HCT116 (cell line): Measurements from ENCODE around the gene POFUT1. TPM values are rescaled to one million over a fixed set of nuclear protein-coding genes. Genes with fewer than 3 reads are reported as not detected.

Experiments used
- ATAC-seq: fragments of 200-7000 bp; cut with Tn5 transposase; 2 replicates; pipeline ENCODE4 v1.9.1; 2020; ENCODE audit warnings: mild to moderate bottlenecking, moderate library complexity
- BruUV-seq: library from RNA; stranded (reverse); fragments of 400-500 nt; replicated peaks from 2 replicates; lab custom pipeline; 2021; lab: Mats Ljungman, UMichigan
- CTCF ChIA-PET: fragments of 300-600 bp; sonication (Branson Sonifier 250); formaldehyde crosslinking; loops from one replicate; lab custom pipeline; 2021; ENCODE audit warnings: antibody characterized with exemption; lab: Charles Lee
- POLR2A ChIA-PET: fragments of 300-600, 350-600 bp; sonication (Branson Sonifier 250); formaldehyde crosslinking; loops from one replicate; lab custom pipeline; 2021; ENCODE audit warnings: antibody characterized with exemption; lab: Charles Lee
- RAD21 ChIA-PET, 2 experiments: fragments of 300-600 bp; sonication (Branson Sonifier 250); formaldehyde crosslinking; loops; one replicate each; lab custom pipeline; 2023; ENCODE audit warnings: low total read pairs in 2 of 2; ENCODE audit not compliant: uncharacterized antibody in 2 of 2, unreplicated experiment in 2 of 2, low non-redundant PET in 1 of 2; lab: Charles Lee
- DNase-seq: peaks from one replicate; pipeline ENCODE4 v3.0.0-alpha.2; 2010; ENCODE audit warnings: low read depth, low spot score
- H2AFZ ChIP-seq: fragments of 200-600 bp; shearing (Covaris generic), sonication (generic); 2 replicates; pipeline ENCODE4 v1.6.1; 2017; ENCODE audit warnings: low read depth, mixed run types, mixed read lengths, antibody characterized with exemption, low read length; ENCODE audit not compliant: poor library complexity, severe bottlenecking
- H3K27ac ChIP-seq: 2 replicates; pipeline ENCODE4 v1.5.1; 2012; ENCODE audit warnings: low read depth, low read length
- H3K27me3 ChIP-seq: fragments of 200-600 bp; sonication (generic); 2 replicates; pipeline ENCODE4 v1.6.1; 2016; ENCODE audit warnings: mixed run types, low read length, mixed read lengths; ENCODE audit not compliant: insufficient read depth
- H3K36me3 ChIP-seq, 2 experiments: fragments of 200-500 bp in 1 of 2; fragments of 200-600 bp in 1 of 2; sonication (Bioruptor generic) in 1 of 2; sonication (generic) in 1 of 2; 2 replicates each; pipeline versions ENCODE4 v1.5.1 to v1.6.1; 2014 to 2016; ENCODE audit warnings: low read length in 2 of 2, inconsistent platforms in 1 of 2, mixed read lengths in 1 of 2, mixed run types in 1 of 2; ENCODE audit not compliant: insufficient read depth in 2 of 2, control insufficient read depth in 1 of 2
- H3K4me1 ChIP-seq, 2 experiments: fragments of 200-600 bp in 1 of 2; sonication (generic) in 1 of 2; 2 replicates each; pipeline versions ENCODE4 v1.5.1 to v1.6.1; 2012 to 2017; ENCODE audit warnings: low read length in 2 of 2, inconsistent platforms in 1 of 2, mild to moderate bottlenecking in 1 of 2, mixed read lengths in 1 of 2, mixed run types in 1 of 2, moderate library complexity in 1 of 2; ENCODE audit not compliant: insufficient read depth in 2 of 2, control insufficient read depth in 1 of 2
- H3K4me2 ChIP-seq: fragments of 200-600 bp; sonication (generic); 2 replicates; pipeline ENCODE4 v1.6.1; 2017; ENCODE audit warnings: mixed run types, low read length, mixed read lengths
- H3K4me3 ChIP-seq, 2 experiments: fragments of 200-600 bp in 1 of 2; sonication (generic) in 1 of 2; replicated peaks in 1 of 2; 2 replicates each; pipeline ENCODE4 v1.5.1; 2011 to 2016; ENCODE audit warnings: low read length in 2 of 2, control low read depth in 1 of 2, low read depth in 1 of 2, mild to moderate bottlenecking in 1 of 2, mixed read lengths in 1 of 2, mixed run types in 1 of 2
- H3K79me2 ChIP-seq: fragments of 200-600 bp; sonication (generic); 2 replicates; pipeline ENCODE4 v1.6.1; 2017; ENCODE audit warnings: mild to moderate bottlenecking, mixed run types, low read length, moderate library complexity, mixed read lengths; ENCODE audit not compliant: insufficient read depth
- H3K9ac ChIP-seq: fragments of 200-600 bp; sonication (generic); 2 replicates; pipeline ENCODE4 v1.6.1; 2016; ENCODE audit warnings: low read length, mixed read lengths
- H3K9me2 ChIP-seq: fragments of 200-600 bp; sonication (generic), shearing (Covaris generic); 2 replicates; pipeline ENCODE4 v1.6.1; 2017; ENCODE audit warnings: mixed run types, mild to moderate bottlenecking, moderate library complexity; ENCODE audit not compliant: insufficient read depth
- H3K9me3 ChIP-seq, 2 experiments: fragments of 200-500 bp in 1 of 2; fragments of 200-600 bp in 1 of 2; sonication (Bioruptor generic) in 1 of 2; sonication (generic) in 1 of 2; 2 replicates each; pipeline ENCODE4 v1.6.1; 2014 to 2017; ENCODE audit warnings: low read length in 2 of 2, mixed read lengths in 2 of 2, inconsistent platforms in 1 of 2, low read depth in 1 of 2, mild to moderate bottlenecking in 1 of 2, mixed run types in 1 of 2, moderate library complexity in 1 of 2; ENCODE audit not compliant: control insufficient read depth in 1 of 2, insufficient read depth in 1 of 2
- H4K20me1 ChIP-seq: fragments of 200-600 bp; sonication (generic), shearing (Covaris generic); 2 replicates; pipeline ENCODE4 v1.6.1; 2017; ENCODE audit warnings: mixed run types, mild to moderate bottlenecking, moderate library complexity; ENCODE audit not compliant: insufficient read depth
- ATF3 ChIP-seq: IDR thresholded peaks from 2 replicates; pipeline ENCODE4 v1.6.1; 2012
- CBX3 ChIP-seq: IDR thresholded peaks from 2 replicates; pipeline ENCODE4 v1.6.1; 2012; ENCODE audit warnings: low read depth
- ELF1 ChIP-seq: IDR thresholded peaks from 2 replicates; pipeline ENCODE4 v1.6.1; 2012; ENCODE audit warnings: low read depth, borderline replicate concordance
- EZH2phosphoT487 ChIP-seq: fragments of 200-600 bp; IDR thresholded peaks from 2 replicates; pipeline ENCODE4 v1.6.1; 2018; ENCODE audit warnings: antibody characterized with exemption, borderline replicate concordance
- JUND ChIP-seq: IDR thresholded peaks from 2 replicates; pipeline ENCODE4 v1.6.1; 2012
- SIN3A ChIP-seq: IDR thresholded peaks from 2 replicates; pipeline ENCODE4 v1.6.1; 2012; ENCODE audit warnings: low read depth
- TCF7L2 ChIP-seq: IDR thresholded peaks from 2 replicates; pipeline ENCODE4 v1.7.0; 2011; ENCODE audit warnings: borderline replicate concordance, inconsistent platforms; ENCODE audit not compliant: insufficient read depth, insufficient read length; ENCODE audit errors: extremely low read depth
- ZBTB33 ChIP-seq: IDR thresholded peaks from 2 replicates; pipeline ENCODE4 v1.6.1; 2011; ENCODE audit warnings: mild to moderate bottlenecking, low read length, moderate library complexity; ENCODE audit not compliant: insufficient replicate concordance; ENCODE audit errors: extremely low read depth
- ZFX ChIP-seq: fragments of 450-650 bp; IDR thresholded peaks from 2 replicates; pipeline ENCODE4 v1.6.1; 2017
- ZNF274 ChIP-seq: fragments of 200-500 bp; sonication (Bioruptor generic); IDR thresholded peaks from 2 replicates; pipeline ENCODE4 v1.6.1; 2014; ENCODE audit warnings: mild to moderate bottlenecking, low read depth, low read length, inconsistent platforms
- intact Hi-C: fragments of 100-400 bp; cut with micrococcal nuclease; formaldehyde crosslinking; loops from 2 replicates; pipeline ENCODE4 v1.10.0; 2022
- total RNA-seq: library from RNA; stranded (reverse); gene quantifications from one replicate; pipeline ENCODE4 v1.2.1, GENCODE V29; 2021; ENCODE audit not compliant: unreplicated experiment
- TF ChIP-seq, protein P1 (sequence below), 3 experiments: fragments of 200-600 bp in 1 of 3; sonication (generic) in 1 of 3; IDR thresholded peaks in 2 of 3; conservative IDR thresholded peaks in 1 of 3; 2 replicates each; pipeline ENCODE4 v1.5.1; 2012 to 2017; ENCODE audit warnings: low read depth in 2 of 3, low read length in 2 of 3, antibody characterized with exemption in 1 of 3, borderline replicate concordance in 1 of 3, control low read depth in 1 of 3, mild to moderate bottlenecking in 1 of 3, mixed read lengths in 1 of 3, mixed run types in 1 of 3, moderate library complexity in 1 of 3; ENCODE audit not compliant: insufficient read depth in 1 of 3
- TF ChIP-seq, protein P2 (sequence below): IDR thresholded peaks from 2 replicates; pipeline ENCODE4 v1.6.1; 2012; ENCODE audit warnings: low read depth
- TF ChIP-seq, protein P3 (sequence below): IDR thresholded peaks from 2 replicates; pipeline ENCODE4 v1.6.1; 2012

POFUT1 gene
- total RNA-seq, 1 experiment from 2014 or later = 34.5 TPM

DNA sequence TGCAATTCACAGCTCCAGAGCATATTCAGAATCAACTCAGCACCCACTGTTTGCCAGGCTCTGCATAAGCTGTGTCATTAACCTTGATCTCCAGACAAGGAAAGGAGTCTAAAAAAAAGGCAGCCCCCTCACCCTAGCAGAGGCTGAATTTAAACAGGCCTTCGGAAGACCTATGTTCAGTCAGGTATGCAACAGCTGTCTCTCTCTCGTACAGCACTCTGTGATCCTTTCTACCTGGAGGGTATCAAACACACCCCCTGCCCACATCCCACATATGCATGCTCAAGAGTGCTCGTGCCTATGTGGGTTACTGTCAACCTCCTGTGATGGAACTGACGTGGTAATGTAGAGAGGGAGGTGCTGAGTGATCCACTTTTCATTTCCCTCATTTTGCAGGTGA lies 8.7 kb upstream of the POFUT1 start (continued):
- no peak for TF ChIP-seq TCF7L2
- TF ChIP-seq ZNF274 = no peak
- TF ChIP-seq ELF1 = no peak
- TF ChIP-seq JUND = no peak
- TF ChIP-seq, protein P1, sequence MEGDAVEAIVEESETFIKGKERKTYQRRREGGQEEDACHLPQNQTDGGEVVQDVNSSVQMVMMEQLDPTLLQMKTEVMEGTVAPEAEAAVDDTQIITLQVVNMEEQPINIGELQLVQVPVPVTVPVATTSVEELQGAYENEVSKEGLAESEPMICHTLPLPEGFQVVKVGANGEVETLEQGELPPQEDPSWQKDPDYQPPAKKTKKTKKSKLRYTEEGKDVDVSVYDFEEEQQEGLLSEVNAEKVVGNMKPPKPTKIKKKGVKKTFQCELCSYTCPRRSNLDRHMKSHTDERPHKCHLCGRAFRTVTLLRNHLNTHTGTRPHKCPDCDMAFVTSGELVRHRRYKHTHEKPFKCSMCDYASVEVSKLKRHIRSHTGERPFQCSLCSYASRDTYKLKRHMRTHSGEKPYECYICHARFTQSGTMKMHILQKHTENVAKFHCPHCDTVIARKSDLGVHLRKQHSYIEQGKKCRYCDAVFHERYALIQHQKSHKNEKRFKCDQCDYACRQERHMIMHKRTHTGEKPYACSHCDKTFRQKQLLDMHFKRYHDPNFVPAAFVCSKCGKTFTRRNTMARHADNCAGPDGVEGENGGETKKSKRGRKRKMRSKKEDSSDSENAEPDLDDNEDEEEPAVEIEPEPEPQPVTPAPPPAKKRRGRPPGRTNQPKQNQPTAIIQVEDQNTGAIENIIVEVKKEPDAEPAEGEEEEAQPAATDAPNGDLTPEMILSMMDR (IDR thresholded peaks at IDR 0.05 in 2 of 3, conservative IDR thresholded peaks at IDR 0.05 in 1 of 3; ENCODE audit: borderline replicate concordance in 1 of 3, insufficient read depth in 1 of 3, low read depth in 2 of 3, low read length in 2 of 3) = no peak
- TF ChIP-seq ZFX = no peak
- no peak for TF ChIP-seq ATF3

DNA sequence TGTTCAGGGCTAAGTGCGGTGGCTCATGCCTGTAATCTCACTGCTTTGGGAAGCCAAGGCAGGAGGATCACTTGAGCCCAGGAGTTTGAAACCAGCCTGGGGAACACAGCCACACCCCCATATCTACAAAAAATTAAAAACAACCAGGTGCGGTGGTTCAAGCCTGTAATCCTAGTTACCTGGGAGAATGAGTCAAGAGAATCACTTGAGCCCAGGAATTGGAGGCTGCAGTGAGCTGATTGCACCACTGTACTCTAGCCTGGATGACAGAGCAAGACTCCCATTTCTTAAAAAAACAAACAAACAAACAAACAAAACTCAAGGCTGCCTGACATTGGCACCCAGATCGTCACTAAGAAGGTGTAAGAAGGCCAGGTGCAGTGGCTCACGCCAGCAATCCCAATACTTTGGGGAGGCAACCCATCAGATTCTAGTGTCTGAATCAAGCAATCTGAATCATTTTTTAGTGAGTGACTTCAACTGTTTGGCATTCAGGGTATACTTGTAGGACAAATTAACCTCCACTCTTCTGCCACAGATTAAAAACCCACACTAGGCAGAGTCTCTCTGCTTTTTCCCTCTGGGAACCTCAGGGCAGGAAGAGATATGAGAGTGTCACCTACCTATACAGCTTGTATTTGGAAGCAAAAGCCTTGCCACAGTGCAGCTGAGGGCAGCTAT lies 6.2 kb upstream of the POFUT1 start:
- Histone ChIP-seq H3K9ac (no peak overlapping the region), H3K36me3 (peaks cover 22 to 57% of the 10 kb centered on the region in 2 experiments; a peak in 3 of 4 replicates), H3K9me3 (no peaks in the 10 kb centered on the region), H3K27ac (no peak overlapping the region), H3K4me1 (peaks cover 2 to 11% of the 10 kb centered on the region in 2 experiments; a peak in 2 of 4 replicates), H2AFZ (no peak overlapping the region), H3K79me2 (peaks cover 89% of the 10 kb centered on the region), H3K27me3 (no peaks in the 10 kb centered on the region), H3K9me2 (no peaks in the 10 kb centered on the region), H3K4me3 (no peak overlapping the region), H4K20me1 (peaks cover 8% of the 10 kb centered on the region), H3K4me2 (no peak overlapping the region)
- RAD21 ChIA-PET = no interaction called here
- ATAC-seq (no peak), DNase-seq (no peak)
- POLR2A ChIA-PET = no interaction called here
- CTCF ChIA-PET = no interaction called here
- no TSS peak for BruUV-seq
- intact Hi-C loops = no loop called here
- TF ChIP-seq, protein P2, sequence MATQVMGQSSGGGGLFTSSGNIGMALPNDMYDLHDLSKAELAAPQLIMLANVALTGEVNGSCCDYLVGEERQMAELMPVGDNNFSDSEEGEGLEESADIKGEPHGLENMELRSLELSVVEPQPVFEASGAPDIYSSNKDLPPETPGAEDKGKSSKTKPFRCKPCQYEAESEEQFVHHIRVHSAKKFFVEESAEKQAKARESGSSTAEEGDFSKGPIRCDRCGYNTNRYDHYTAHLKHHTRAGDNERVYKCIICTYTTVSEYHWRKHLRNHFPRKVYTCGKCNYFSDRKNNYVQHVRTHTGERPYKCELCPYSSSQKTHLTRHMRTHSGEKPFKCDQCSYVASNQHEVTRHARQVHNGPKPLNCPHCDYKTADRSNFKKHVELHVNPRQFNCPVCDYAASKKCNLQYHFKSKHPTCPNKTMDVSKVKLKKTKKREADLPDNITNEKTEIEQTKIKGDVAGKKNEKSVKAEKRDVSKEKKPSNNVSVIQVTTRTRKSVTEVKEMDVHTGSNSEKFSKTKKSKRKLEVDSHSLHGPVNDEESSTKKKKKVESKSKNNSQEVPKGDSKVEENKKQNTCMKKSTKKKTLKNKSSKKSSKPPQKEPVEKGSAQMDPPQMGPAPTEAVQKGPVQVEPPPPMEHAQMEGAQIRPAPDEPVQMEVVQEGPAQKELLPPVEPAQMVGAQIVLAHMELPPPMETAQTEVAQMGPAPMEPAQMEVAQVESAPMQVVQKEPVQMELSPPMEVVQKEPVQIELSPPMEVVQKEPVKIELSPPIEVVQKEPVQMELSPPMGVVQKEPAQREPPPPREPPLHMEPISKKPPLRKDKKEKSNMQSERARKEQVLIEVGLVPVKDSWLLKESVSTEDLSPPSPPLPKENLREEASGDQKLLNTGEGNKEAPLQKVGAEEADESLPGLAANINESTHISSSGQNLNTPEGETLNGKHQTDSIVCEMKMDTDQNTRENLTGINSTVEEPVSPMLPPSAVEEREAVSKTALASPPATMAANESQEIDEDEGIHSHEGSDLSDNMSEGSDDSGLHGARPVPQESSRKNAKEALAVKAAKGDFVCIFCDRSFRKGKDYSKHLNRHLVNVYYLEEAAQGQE = no peak
- TF ChIP-seq, protein P1 (IDR thresholded peaks at IDR 0.05 in 2 of 3, conservative IDR thresholded peaks at IDR 0.05 in 1 of 3; ENCODE audit: borderline replicate concordance in 1 of 3, insufficient read depth in 1 of 3, low read depth in 2 of 3, low read length in 2 of 3) = no peak
- TF ChIP-seq, protein P3, sequence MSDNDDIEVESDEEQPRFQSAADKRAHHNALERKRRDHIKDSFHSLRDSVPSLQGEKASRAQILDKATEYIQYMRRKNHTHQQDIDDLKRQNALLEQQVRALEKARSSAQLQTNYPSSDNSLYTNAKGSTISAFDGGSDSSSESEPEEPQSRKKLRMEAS = no peak
- TF ChIP-seq SIN3A (no peak), CBX3 (no peak), ZBTB33 (no peak), EZH2phosphoT487 (no peak)
